ENCODE measurements around the gene GORASP1.

GORASP1 gene

GRCh38 chr3:39102504-39103323, 4.7 kb downstream of the GORASP1 start:
- no peak for DNase-seq (ENCODE audit: low spot score)

GRCh38 chr3:39101022-39101689, 6.3 kb downstream of the GORASP1 start:
- peak; percentile 62 for DNase-seq (ENCODE audit: low spot score)

GRCh38 chr3:39100500-39100886, 6.9 kb downstream of the GORASP1 start:
- DNase-seq (ENCODE audit: low spot score): no peak

DNA sequence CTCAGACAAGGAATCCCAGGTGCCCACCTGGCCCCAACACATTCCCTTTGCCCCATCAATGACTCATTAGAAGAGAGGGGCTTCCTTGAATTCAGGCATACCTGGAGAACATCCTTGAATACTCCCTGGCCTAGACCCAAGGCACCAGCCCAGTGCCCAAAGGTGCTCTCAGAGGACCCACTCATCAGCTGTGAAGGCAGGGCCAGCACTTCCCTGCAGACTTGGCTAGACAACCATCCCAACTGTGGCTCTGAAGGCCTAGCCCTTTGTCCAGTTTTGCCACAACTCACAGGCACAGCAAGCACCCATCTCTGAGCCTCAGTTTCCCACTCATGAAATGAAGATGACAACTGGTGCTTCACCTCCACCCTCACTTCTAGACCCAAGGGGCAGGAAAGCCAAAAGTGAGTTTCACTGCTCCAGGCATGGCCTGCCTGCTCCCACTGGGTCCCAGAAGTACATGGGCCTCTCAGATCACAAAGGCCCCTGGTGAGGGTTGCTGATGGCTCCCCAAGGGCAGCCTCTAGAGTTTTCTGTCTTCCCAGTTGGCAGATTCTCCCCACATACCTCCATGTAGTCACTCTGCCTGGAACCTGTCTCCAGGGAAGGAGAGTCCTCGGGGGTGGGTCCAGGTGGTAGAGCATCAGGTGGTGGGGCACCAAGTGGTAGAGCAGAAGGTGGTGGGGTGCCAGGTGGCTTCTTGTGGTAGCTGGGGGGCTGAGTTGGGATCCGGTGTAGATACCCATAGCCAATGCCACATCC, 7.5 kb downstream of the GORASP1 start:
- DNase-seq (ENCODE audit: low spot score): no peak

GRCh38 chr3:39099242-39099641, 8.2 kb downstream of the GORASP1 start:
- no peak for DNase-seq (ENCODE audit: low spot score)

- no peak for DNase-seq (ENCODE audit: low spot score)
Measured at GRCh38 chr3:39098473-39099000, 8.9 kb downstream of the GORASP1 start.

- no peak for DNase-seq (ENCODE audit: low spot score)
Measured at GRCh38 chr3:39097716-39098472, 9.5 kb downstream of the GORASP1 start.

GRCh38 chr3:39096775-39097174, 10.7 kb downstream of the GORASP1 start:
- DNase-seq (ENCODE audit: low spot score): no peak

DNA sequence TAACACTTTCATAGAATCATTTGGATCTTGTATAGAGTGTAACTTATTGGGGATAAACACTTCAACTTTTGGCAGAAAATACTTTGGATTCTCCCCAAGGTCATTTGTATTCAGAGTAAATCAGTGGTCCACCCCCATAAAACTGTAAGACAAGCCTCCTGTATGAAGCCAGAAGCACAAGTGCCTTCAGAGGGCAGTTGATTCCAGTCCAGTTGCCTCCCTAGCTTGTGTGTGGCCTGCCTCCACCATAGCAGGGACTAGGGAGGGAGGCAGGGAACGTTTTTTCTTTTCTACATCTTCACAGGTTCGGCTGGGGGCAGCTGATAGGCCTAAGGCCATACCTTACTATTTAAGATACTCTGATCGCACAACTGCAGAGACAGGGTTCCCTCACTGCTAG, 11.6 kb downstream of the GORASP1 start:
- DNase-seq (ENCODE audit: low spot score): no peak

DNA sequence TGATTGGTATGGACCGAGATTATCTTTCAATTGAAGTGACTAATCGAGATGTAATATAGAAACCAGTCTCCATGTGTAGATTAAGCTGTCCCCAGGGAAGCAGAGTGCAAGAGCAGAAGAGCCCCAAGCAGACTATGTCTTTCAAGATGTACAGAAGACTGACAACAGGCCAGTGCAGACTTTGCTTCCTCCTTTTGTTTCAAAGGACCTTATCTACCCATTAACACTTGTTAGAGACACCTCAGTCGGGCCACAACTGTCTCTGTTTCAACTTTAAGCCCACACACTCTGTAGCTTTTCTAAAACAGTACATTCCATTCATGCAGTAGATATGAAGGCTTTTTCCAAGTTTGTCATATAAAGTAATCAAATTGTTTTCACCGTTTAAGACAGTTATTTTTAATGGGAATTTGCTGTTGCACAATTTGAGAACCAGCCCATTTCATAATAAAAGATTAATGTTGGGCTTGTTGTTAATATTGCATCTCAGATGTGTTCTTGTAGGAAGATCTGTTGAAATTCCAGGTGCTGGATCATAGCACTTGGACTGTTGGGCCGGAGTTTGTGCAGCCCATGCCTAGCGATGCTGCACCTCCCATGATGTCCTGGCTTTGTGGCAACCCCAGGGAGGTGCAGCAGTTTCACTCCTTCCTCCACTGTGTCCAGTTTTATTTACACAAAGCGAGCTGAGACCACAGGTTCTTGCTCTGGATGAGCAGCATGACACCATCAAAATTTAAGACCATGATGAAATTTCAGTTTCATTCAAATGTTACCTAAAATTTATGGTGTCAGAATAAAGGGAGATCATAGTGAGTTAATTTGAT, 12.4 kb downstream of the GORASP1 start:
- DNase-seq (ENCODE audit: low spot score): no peak

DNA sequence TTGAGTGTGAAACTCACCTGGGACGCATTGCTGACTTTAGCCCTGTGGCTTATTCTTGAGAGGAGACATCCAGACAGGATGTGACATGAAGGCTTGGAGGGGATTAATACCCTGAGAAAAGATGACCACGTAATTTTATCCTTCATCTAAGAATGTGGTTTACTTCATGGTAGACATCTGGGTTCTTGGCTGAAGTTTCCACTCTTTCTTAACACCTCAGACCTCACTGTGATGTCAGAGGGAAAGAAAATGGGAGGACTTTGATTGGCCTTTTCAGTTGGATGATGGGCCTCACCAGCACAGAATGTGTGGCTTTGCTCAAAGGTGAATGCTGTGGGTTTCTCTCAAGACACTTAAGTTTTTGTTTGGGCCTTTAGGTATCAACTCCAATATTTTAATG, 16.5 kb downstream of the GORASP1 start:
- DNase-seq (ENCODE audit: low spot score): no peak

- no peak for DNase-seq (ENCODE audit: low spot score)
Measured at GRCh38 chr3:39088889-39089288, 18.5 kb downstream of the GORASP1 start.

DNA sequence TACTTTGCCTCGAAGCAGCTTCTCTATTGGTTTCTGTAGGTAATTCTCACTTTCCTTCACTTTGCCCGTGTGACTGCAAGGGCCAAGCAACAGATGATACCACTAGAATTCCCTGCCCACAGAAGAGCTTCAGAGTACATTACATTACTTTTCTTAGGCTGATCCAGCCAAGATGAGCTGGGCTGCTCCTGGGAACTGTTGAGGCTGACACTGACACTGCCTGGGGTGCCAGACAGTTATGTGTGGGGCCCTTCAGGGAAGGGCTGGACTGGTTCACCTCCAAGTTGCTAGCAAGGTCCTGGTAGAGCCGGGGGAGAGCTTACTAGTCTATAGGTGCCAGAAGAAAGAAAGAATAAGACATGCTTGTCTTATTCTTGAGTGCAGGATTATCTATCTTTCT, 19.0 kb downstream of the GORASP1 start:
- no peak for DNase-seq (ENCODE audit: low spot score)

DNA sequence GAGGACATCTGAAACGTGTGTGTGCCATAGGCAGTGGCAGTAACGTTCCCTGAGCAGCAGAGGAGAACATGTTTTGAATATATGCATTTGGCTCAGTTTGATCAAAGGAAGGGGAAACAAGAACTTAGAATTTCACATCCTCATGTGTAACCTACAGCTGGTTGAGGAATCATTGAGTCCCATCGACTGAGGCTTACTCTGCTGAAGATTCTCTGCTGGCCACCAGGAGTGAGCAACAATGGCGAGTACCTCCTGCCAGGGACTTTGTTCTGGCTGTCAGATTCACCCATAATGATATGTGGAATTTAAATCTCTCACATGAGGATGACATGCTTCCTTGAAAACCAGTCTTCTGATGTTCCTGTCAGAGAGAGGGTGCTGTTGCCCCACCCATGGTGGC, 21.3 kb downstream of the GORASP1 start:
- no peak for DNase-seq (ENCODE audit: low spot score)

DNA sequence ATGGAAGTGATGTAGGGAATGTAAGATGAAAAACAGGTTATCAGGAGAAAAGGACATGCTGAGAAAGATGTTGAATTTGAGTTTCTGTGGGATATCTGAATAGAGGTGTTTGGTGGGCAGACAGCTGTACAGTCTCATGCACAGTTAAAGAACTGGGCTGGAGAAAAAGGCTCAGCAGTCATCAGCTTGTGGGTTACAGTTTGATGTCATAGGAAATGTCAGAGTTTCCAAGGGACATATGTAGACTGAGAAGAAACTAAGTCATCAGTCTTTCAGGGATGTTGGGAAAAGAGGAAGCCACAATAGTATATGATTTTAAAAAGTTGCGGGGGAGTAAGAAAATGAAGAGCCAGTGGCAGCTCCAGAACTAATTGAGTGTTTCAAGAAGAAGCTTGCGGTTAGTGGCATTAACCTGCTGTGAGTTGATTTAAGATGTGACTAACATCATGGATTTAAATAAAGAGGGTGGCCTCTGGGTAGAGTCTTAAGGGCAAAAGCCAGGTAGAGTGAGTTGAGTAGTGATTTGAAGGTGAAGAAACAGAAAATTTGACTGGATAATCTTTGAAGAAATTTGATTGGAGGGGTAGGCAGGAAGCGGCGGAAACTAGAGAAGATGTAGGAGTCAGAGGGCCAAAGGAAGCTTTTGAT, 24.6 kb downstream of the GORASP1 start:
- DNase-seq (ENCODE audit: low spot score): no peak

GRCh38 chr3:39080026-39080425, 27.4 kb downstream of the GORASP1 start:
- no peak for DNase-seq (ENCODE audit: low spot score)

DNA sequence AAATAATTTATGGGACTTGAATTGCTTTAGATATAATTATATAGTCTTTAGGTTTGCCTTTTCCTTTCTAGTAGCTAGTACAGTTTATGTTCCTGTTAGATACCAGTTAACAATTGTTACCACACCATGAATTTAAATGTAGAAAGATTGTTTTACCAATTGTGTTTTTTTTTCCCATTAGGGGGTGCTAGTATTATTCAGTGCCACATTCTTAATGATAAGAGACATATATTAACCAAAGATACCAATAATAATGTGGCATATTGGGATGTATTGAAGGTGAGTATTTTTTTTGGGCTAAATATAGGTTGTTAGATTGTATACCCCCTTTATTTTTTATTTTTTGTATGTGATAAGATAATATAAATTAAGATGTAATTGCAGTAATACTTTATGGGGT, 27.9 kb downstream of the GORASP1 start:
- DNase-seq (ENCODE audit: low spot score): no peak

GRCh38 chr3:39075910-39076309, 31.5 kb downstream of the GORASP1 start:
- no peak for DNase-seq (ENCODE audit: low spot score)

DNA sequence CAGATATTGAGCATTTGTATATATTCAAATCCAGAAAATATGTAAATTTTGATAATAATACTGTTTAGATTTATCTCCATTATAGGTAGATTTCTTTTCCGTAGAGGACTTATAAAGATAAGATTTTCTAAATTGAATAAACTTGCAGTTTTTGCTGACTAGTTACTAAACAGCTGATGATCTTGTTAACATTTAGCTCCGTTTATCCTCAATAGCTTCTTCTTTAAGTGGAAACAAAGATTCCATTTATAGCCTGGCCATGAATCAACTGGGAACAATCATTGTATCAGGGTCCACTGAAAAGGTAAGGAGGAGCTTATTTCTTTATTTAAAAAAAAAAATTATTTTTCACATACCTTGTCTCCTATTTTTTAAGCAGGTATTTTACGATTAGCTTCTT, 38.9 kb downstream of the GORASP1 start:
- no peak for DNase-seq (ENCODE audit: low spot score)

DNA sequence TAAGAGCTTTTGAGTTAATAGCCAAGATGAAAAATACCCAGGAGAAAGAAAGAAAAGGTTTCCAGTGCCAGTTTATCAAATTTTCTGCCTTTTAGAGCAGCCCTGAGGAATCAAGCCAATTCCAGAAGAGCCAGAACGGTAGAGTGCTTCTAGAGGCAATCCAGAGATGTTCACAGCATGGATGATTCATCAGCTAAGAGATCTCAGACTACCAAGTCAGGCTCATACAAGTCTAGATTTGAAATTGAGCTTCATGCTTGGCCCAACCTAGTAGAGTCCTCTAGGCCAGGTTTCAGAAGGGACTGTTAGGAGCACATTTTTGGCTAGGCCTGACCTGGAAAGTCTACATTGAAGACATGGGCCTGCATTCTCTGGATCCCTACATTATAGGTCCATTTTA, 40.1 kb downstream of the GORASP1 start:
- no peak for DNase-seq (ENCODE audit: low spot score)

GRCh38 chr3:39065197-39065596, 42.2 kb downstream of the GORASP1 start:
- DNase-seq (ENCODE audit: low spot score): peak; percentile 26

All from CD4-positive, alpha-beta T cell treated with Interleukin-2 at 100 ng/mL for 4 hours (primary cell).